HEK293T (cell line): Measurements from ENCODE around the gene ZNF862.

ENCODE experiments used
- ARNT ChIP-seq: fragments of 450-650 bp; IDR thresholded peaks from 2 replicates; pipeline ENCODE4 v1.6.1; 2017; ENCODE audit warnings: mild to moderate bottlenecking
- ELF4 ChIP-seq: fragments of 450-650 bp; IDR thresholded peaks from 2 replicates; pipeline ENCODE4 v1.6.1; 2017; ENCODE audit warnings: antibody characterized with exemption
- FOXA1 ChIP-seq: fragments of 450-650 bp; IDR thresholded peaks from 2 replicates; pipeline ENCODE4 v1.6.1; 2016; ENCODE audit warnings: mild to moderate bottlenecking
- FOXM1 ChIP-seq: fragments of 450-650 bp; IDR thresholded peaks from 2 replicates; pipeline ENCODE4 v1.6.1; 2017; ENCODE audit warnings: mild to moderate bottlenecking, borderline replicate concordance
- HDGF ChIP-seq: fragments of 450-650 bp; IDR thresholded peaks from 2 replicates; pipeline ENCODE4 v1.6.1; 2017; ENCODE audit warnings: antibody characterized with exemption, borderline replicate concordance
- L3MBTL2 ChIP-seq: fragments of 450-650 bp; conservative IDR thresholded peaks from 2 replicates; pipeline ENCODE4 v1.6.1; 2016; ENCODE audit warnings: mild to moderate bottlenecking
- LEF1 ChIP-seq: fragments of 450-650 bp; IDR thresholded peaks from 2 replicates; pipeline ENCODE4 v1.6.1; 2017; ENCODE audit warnings: mild to moderate bottlenecking, borderline replicate concordance
- NFRKB ChIP-seq: fragments of 450-650 bp; IDR thresholded peaks from 2 replicates; pipeline ENCODE4 v1.6.1; 2016; ENCODE audit warnings: mild to moderate bottlenecking, moderate library complexity
- PKNOX1 ChIP-seq: fragments of 450-650 bp; IDR thresholded peaks from 2 replicates; pipeline ENCODE4 v1.6.1; 2016
- SP1 ChIP-seq: fragments of 450-650 bp; IDR thresholded peaks from 2 replicates; pipeline ENCODE4 v1.6.1; 2017
- SUZ12 ChIP-seq: fragments of 450-650 bp; IDR thresholded peaks from 2 replicates; pipeline ENCODE4 v1.6.1; 2016; ENCODE audit warnings: mild to moderate bottlenecking

- TF ChIP-seq ARNT (no peak), NFRKB (no peak), SP1 (no peak), SUZ12 (no peak), PKNOX1 (no peak), HDGF (no peak), FOXM1 (no peak), FOXA1 (no peak), L3MBTL2 (no peak), ELF4 (no peak), LEF1 (no peak)
Measured at GRCh38 chr7:149790754-149791360, 47.3 kb upstream of the ZNF862 start.
